ENCODE measurements around the gene EEPD1.
A peak's percentile ranks its signal among the peaks of the same experiment; 100 is the strongest.

EEPD1 gene

GRCh38 chr7:36279200-36279925 is 126.3 kb downstream of the EEPD1 start:
- peak overlapping the region; percentile 74 for H3K27ac ChIP-seq

GRCh38 chr7:36279926-36280315 is 126.9 kb downstream of the EEPD1 start:
- TF ChIP-seq CTCF (conservative IDR thresholded peaks at IDR 0.05), result no peak
- peak overlapping the region; percentile 74 for H3K27ac ChIP-seq

More at GRCh38 chr7:36279200-36279925, 126.3 kb downstream of the EEPD1 start:
- no peak for TF ChIP-seq CTCF (conservative IDR thresholded peaks at IDR 0.05)

- TF ChIP-seq CTCF (conservative IDR thresholded peaks at IDR 0.05), result no peak
- H3K27ac ChIP-seq, result no peak overlapping the region
Measured at GRCh38 chr7:36280840-36281812, 128.1 kb downstream of the EEPD1 start.

- no peak for TF ChIP-seq CTCF (conservative IDR thresholded peaks at IDR 0.05)
- H3K27ac ChIP-seq, result no peak overlapping the region
Measured at GRCh38 chr7:36281945-36282717, 129.1 kb downstream of the EEPD1 start.

- no peak for TF ChIP-seq CTCF (conservative IDR thresholded peaks at IDR 0.05)
- no peak overlapping the region for H3K27ac ChIP-seq
Measured at GRCh38 chr7:36283181-36283580, 130.1 kb downstream of the EEPD1 start.

- no peak overlapping the region for H3K27ac ChIP-seq
- TF ChIP-seq CTCF (conservative IDR thresholded peaks at IDR 0.05), result no peak
Measured at GRCh38 chr7:36283711-36284130, 130.7 kb downstream of the EEPD1 start.

Data from VCaP (cell line).